Stimulated activated CD8-positive, alpha-beta memory T cell treated with anti-CD3 and anti-CD28 coated beads, Interleukin-2, amount 100 ng/mL, for 48 hours (primary cell): Measurements from ENCODE around the gene STUB1.

Experiments
- DNase-seq, 2 donors: peaks; one replicate each; pipeline ENCODE4 v3.0.0-alpha.2; 2020; ENCODE audit warnings: low read depth in 2 of 2

Gene STUB1

DNA sequence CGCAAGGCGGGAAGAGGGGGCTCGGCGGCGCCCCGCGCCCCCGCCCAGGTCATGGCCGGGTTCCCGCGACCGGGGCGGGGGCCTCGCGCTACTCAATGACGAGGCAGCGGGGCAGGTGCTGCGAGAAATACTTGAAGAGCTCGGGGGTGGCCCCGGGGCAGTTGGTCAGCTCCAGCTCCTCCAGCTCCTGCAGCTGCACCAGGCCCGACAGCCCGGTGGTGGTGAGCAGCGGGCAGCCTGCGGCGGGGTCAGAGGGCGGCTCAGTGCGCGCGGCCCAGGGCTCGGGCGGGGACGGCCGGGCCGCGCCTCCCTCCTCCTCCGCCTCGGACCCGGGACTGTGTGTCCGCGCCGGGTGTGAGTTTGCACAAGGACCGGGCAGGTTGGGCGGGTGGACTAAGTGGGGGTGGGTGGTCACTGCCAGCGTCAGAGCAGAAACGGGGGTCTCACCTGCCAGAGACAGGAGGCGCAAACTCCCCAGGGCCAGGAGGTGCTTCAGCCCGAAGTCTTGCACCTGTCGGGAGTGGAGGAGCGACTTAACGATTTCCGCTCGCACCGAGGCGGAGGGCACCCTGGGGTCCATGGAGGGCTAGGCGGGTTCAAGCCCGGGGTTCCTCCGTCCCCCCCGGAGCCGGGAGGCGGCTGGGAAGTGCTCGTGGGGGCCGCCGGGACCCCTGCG, 14.1 kb downstream of the STUB1 start:
- no peak for DNase-seq

GRCh38 chr16:694863-695354, 14.7 kb downstream of the STUB1 start:
- DNase-seq, result no peak

- DNase-seq, result peak in 1 of 2 donors; percentile 58
Observed at GRCh38 chr16:695355-696089, 15.3 kb downstream of the STUB1 start.

- DNase-seq, result no peak
Observed at GRCh38 chr16:698911-699671, 18.9 kb downstream of the STUB1 start.

- no peak for DNase-seq
Observed at GRCh38 chr16:700684-701584, 20.7 kb downstream of the STUB1 start.

DNA sequence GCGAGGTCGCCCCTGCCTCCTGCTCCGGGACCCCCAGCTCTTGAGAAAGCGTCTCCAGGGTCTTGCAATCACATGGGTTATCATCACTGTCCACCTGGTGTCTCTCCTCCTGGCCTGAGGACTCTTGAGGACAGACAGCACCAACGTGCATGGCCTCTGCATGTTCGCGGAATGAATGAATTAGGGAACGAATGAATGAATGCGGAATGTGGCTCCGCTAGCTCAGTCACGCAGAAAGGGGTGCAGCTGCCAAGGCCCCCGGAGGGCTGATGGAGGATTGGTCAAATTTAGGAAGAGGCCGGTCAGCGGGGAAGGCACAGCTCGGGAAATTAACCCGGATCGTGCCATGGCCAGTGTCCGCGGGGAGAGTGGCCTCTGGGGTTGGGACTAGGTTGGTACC, 22.1 kb downstream of the STUB1 start:
- no peak for DNase-seq

GRCh38 chr16:703406-703805, 23.2 kb downstream of the STUB1 start:
- no peak for DNase-seq

GRCh38 chr16:704047-704446, 23.8 kb downstream of the STUB1 start:
- no peak for DNase-seq

DNA sequence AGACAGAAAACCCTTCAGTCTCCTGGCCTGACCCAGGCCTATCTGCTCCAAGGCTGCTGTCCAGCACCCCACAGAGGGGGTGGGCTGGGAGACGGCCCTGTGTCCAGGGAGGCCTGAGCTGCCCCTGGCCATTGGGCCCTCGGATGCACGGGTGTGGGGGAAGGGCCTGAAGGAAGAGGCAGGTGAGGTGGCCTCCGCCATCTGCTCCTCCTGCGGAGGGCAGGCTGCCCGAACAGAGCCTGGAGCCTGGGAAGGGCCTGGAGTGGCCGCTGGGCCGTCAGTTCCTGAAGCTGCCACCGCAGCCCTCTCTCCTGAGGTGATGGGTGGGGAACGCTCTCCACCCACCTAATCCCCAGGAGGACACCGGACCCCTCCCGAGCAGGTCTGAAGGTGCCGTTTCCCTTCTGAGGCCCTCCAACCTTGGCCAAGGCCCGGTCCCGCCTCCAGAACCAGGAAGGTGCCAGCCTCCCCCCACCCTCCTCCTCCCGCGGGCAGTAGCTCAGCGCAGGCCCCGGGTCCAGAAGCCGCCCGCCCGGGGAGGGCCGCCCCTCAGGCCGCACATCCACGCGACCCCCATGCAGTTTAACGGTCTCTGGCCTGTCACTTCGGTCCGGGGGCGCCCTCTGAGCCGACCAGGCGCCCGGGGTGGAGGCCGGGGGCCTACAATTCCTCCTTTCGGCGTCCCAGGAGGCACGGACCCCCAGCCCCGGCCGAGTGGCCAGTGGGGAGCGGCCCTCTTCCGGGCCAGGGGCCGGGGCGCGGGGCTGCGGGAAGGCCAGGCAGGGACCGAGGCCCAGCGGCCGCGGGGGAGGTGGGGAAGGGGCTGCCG, 24.6 kb downstream of the STUB1 start:
- no peak for DNase-seq

DNA sequence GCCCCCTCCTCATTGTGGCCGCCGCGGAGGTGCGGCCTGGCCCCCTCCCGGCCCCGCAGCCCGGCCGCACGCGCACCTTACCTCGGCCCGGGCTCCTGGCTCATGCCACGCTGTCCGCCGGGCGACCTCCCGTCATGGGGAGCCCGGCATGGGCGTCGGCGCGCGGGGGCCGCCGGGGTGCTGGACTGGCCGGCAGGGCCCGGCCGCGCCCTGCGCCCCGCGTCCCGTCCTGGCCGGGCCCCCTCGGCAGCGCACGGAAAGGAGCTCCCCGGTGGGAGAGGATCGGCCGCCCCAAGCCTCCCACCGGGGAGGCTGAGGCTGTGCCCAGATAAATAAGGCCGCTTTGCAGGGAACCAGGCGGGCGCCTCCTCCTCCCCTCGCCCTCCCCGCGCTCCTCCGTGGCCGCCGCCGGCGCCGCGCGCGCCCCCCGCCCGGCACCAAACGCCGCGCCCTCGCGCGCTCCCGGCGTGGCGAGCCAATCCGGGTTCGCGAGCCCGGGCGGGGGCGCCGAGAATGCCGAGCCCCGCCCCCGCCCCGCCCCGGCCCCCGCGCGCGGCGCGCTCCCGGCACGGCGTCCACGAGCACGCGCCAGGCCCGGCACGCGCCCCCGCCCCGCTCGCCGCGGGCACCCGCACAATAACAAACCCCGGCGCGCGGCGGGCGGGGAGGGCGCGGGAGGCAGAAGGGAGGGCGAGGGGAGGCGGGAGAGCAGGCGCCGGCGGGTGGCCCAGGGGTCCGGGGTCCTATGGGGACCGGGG, 25.4 kb downstream of the STUB1 start, which contains the start of gene FBXL16:
FBXL16 (minus strand) TSS at position 371 of the 758 bp plus-strand sequence. CDS start 8,396 bp downstream, outside the sequence.
- no peak for DNase-seq

- DNase-seq, result no peak
Observed at GRCh38 chr16:706189-707061, 26.2 kb downstream of the STUB1 start.

DNA sequence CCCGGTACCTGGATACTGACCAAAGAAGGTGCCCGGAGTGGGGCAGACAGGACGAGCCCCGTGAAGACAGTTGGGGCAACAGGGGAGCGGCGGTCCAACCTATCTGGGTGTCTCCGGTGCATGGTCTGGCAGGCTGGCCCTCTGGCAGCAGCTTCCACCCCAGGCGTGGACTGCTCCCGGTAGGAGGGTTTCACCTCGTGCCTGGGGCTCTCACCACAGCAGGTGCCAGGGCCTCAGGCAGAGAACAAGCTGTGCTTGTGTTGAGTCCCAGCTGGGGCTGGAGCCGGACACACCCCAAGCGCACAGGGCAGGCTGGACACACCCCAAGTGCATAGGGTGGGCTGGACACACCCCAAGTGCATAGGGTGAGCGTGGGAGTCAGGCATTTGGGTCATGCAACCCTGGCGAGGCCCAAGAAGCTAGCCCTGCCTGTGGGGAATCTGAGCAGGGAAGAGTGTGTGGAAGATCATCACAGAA, 26.9 kb downstream of the STUB1 start:
- DNase-seq, result no peak

DNA sequence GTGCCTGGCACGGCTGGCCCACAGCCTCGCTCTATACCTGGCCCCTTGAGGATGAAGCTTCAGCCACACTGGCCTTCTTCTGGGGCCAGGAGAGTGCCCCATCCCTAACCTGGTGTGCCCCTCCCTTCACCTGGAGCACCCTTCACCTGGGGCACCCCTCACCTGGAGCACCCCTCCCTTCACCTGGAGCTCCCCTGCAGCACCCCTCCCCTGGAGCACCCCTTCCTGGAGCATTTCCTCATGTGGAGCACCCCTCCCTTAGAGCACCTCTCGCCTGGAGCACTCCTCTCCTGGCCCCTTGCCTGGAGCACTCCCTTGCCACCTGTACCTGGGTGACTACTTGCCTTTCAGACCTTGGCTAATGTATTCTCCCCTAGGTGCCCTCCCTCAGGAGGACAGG, 27.8 kb downstream of the STUB1 start:
- no peak for DNase-seq

GRCh38 chr16:708959-709358, 28.7 kb downstream of the STUB1 start:
- no peak for DNase-seq

DNA sequence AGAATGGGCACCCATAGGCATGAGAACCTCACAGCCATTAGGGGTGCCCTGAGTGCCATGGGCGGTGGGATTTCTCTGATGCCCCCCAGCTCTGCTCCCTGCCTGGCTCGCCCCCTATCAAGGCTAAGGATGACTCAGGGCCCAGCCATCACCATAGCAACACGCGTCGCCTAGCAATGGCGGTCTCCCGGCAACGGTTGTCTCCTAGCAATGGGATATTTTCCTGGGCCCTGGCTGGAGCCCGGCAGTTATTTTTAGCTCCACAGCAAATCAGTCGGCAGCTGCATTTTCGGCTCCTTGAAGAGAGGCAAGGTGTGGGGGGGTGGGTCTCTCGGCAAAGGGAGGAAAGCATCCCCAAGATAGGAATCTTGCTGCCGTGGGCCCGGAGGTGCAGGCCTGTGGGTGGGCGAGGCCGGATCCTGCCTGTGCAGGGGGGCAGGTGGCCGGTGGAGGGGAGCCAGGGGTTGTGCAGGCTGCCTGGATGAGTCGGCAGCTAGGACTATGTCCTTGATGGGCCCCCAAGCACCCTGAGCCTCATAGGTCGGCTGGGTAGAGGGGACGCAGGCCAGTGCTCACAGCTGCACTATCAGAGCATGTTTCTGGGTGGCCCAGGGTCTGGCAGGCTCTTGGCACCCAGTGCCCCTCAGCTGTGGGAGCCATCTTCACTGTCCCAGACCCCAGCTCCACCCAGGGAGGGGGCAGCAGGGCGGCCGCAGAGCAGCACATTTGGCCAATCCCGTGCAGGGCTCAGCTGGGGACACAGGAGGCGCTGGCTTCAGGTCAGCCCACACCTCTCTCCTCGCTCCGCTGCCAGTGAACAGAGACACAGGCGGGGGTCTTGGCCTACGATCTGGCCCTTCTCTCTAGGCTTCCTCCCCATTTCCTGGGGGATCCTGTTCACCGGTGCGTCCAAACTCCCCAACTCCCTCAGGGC, 29.6 kb downstream of the STUB1 start:
- no peak for DNase-seq

DNA sequence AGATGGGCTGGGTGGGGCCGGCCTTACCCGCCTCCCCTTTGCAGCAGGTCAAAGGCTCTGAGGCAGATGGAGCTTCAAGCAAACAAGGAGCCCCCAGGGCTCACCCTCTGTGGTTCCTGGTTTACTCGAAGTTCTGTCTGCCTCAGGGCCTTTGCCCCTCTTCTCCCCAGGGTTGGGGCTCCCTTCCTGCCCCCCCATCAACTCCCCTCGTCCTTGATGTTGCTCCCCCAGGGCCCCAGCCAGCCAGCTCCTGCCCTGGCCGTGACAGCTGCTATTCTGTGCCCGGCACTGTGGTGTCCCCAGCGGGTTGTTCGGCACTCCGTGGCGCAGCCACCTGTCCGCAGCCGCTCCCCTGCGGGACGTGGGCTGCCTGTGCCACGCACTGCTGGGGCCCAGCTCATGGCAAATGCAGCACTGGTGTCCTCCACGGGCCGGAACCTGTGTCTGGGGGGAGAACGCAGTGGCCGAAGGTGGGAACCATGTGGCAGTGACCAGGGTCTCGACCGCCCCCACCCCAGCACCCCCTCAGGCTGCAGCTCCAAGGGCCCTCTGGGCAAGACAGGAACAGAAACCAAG, 30.4 kb downstream of the STUB1 start:
- no peak for DNase-seq

DNA sequence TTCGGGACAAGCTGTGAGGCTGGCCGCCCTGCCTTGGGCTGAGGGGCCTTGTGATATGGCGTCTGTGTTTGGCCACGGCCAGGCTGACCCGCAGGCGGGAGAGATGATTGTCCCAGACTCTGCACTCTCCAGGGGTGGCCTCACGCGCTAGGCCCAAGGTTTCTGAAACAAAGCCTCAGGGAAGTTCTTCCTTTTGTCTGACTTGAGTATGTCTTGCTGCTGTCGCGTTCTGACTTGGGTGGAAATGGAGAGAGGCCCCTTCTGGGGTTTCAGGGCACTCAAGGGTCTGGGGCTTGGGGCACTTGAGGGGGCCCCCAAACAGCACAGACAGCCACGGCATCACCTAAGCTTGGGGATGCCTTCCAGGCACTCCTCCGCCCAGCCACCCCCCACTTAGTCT, 30.9 kb downstream of the STUB1 start:
- no peak for DNase-seq
